ENCODE measurements around the gene HNF4A.

The HNF4A gene

GRCh38 chr20:44394702-44395460 is 39.4 kb downstream of the HNF4A start:
- Mint-ChIP-seq H3K27ac (no peak overlapping the region), H3K9me3 (no peaks in the 10 kb centered on the region), H3K27me3 (peaks cover 1% of the 10 kb centered on the region), H3K4me1 (no peaks in the 10 kb centered on the region), H3K4me3 (no peak overlapping the region)
- no peak for ATAC-seq
- no peak for DNase-seq

GRCh38 chr20:44395461-44396340 is 40.2 kb downstream of the HNF4A start:
- H3K27me3 Mint-ChIP-seq, result peaks cover 8% of the 10 kb centered on the region

GRCh38 chr20:44396369-44397130 is 41.1 kb downstream of the HNF4A start:
- Mint-ChIP-seq H3K9me3 (no peaks in the 10 kb centered on the region), H3K27me3 (peaks cover 8% of the 10 kb centered on the region), H3K4me1 (no peaks in the 10 kb centered on the region), H3K4me3 (no peak overlapping the region), H3K27ac (no peak overlapping the region)
- no peak for DNase-seq
- no peak for ATAC-seq

More at GRCh38 chr20:44395461-44396340, 40.2 kb downstream of the HNF4A start:
- H3K4me3 Mint-ChIP-seq, result no peak overlapping the region
- no peaks in the 10 kb centered on the region for H3K9me3 Mint-ChIP-seq
- H3K27ac Mint-ChIP-seq, result no peak overlapping the region
- H3K4me1 Mint-ChIP-seq, result no peaks in the 10 kb centered on the region
- ATAC-seq (no peak), DNase-seq (no peak)

GRCh38 chr20:44398335-44398734 is 42.8 kb downstream of the HNF4A start:
- H3K27me3 Mint-ChIP-seq, result peaks cover 8% of the 10 kb centered on the region
- no peak overlapping the region for H3K27ac Mint-ChIP-seq
- no peak for ATAC-seq
- no peak for DNase-seq
- no peak overlapping the region for H3K4me3 Mint-ChIP-seq
- H3K4me1 Mint-ChIP-seq, result no peaks in the 10 kb centered on the region
- no peaks in the 10 kb centered on the region for H3K9me3 Mint-ChIP-seq

GRCh38 chr20:44399446-44399845 is 43.9 kb downstream of the HNF4A start:
- H3K27ac Mint-ChIP-seq, result no peak overlapping the region
- H3K4me1 Mint-ChIP-seq, result no peaks in the 10 kb centered on the region
- peaks cover 8% of the 10 kb centered on the region for H3K27me3 Mint-ChIP-seq
- DNase-seq (no peak), ATAC-seq (no peak)
- H3K9me3 Mint-ChIP-seq, result peaks cover 0 to 3% of the 10 kb centered on the region in 2 donors
- H3K4me3 Mint-ChIP-seq, result no peak overlapping the region

GRCh38 chr20:44400671-44400969 is 45.1 kb downstream of the HNF4A start:
- Mint-ChIP-seq H3K4me1 (no peaks in the 10 kb centered on the region), H3K27ac (no peak overlapping the region), H3K4me3 (no peak overlapping the region), H3K9me3 (peaks cover 0 to 7% of the 10 kb centered on the region in 2 donors), H3K27me3 (peaks cover 8% of the 10 kb centered on the region)
- no peak for DNase-seq
- no peak for ATAC-seq

- no peaks in the 10 kb centered on the region for H3K4me1 Mint-ChIP-seq
- H3K27me3 Mint-ChIP-seq, result peaks cover 8% of the 10 kb centered on the region
- DNase-seq (no peak), ATAC-seq (no peak)
- no peak overlapping the region for H3K27ac Mint-ChIP-seq
- peaks cover 0 to 7% of the 10 kb centered on the region in 2 donors for H3K9me3 Mint-ChIP-seq
- H3K4me3 Mint-ChIP-seq, result no peak overlapping the region
Observed at GRCh38 chr20:44400970-44401769, 45.7 kb downstream of the HNF4A start.

- Mint-ChIP-seq H3K4me3 (no peak overlapping the region), H3K27me3 (peaks cover 8% of the 10 kb centered on the region), H3K9me3 (peaks cover 0 to 7% of the 10 kb centered on the region in 2 donors), H3K27ac (no peak overlapping the region), H3K4me1 (no peaks in the 10 kb centered on the region)
- ATAC-seq (no peak), DNase-seq (no peak)
Observed at GRCh38 chr20:44401770-44402390, 46.4 kb downstream of the HNF4A start.

GRCh38 chr20:44402391-44403193 is 47.1 kb downstream of the HNF4A start:
- Mint-ChIP-seq H3K4me1 (no peaks in the 10 kb centered on the region), H3K27ac (no peak overlapping the region), H3K9me3 (peaks cover 0 to 7% of the 10 kb centered on the region in 2 donors), H3K4me3 (no peak overlapping the region), H3K27me3 (peaks cover 8% of the 10 kb centered on the region)
- ATAC-seq (no peak), DNase-seq (no peak)

- Mint-ChIP-seq H3K9me3 (peaks cover 0 to 7% of the 10 kb centered on the region in 2 donors), H3K27ac (no peak overlapping the region), H3K27me3 (peaks cover 8% of the 10 kb centered on the region), H3K4me3 (no peak overlapping the region), H3K4me1 (no peaks in the 10 kb centered on the region)
- ATAC-seq, result no peak
- DNase-seq, result no peak
Observed at GRCh38 chr20:44403194-44404112, 48.0 kb downstream of the HNF4A start.

GRCh38 chr20:44404204-44405181 is 49.0 kb downstream of the HNF4A start:
- no peak for ATAC-seq
- no peak for DNase-seq
- Mint-ChIP-seq H3K4me3 (no peak overlapping the region), H3K4me1 (no peaks in the 10 kb centered on the region), H3K27ac (no peak overlapping the region), H3K9me3 (peaks cover 0 to 7% of the 10 kb centered on the region in 2 donors), H3K27me3 (peaks cover 8% of the 10 kb centered on the region)

- no peaks in the 10 kb centered on the region for H3K4me1 Mint-ChIP-seq
- no peak overlapping the region for H3K4me3 Mint-ChIP-seq
- peaks cover 3% of the 10 kb centered on the region for H3K27me3 Mint-ChIP-seq
- no peak for ATAC-seq
- H3K27ac Mint-ChIP-seq, result no peak overlapping the region
- H3K9me3 Mint-ChIP-seq, result peaks cover 0 to 7% of the 10 kb centered on the region in 2 donors
- DNase-seq, result no peak
Observed at GRCh38 chr20:44405257-44405656, 49.8 kb downstream of the HNF4A start.

Data from stimulated activated naive CD8-positive, alpha-beta T cell treated with anti-CD3 and anti-CD28 coated beads, Interleukin-15, amount 100 ng/mL, for 72 hours (primary cell).